GOT3 (cell line): Measurements from ENCODE around the gene PDXDC1.
"Not testable (repeated sequence)": the region's sequence is repeated elsewhere in the genome, so short reads cannot be mapped to it uniquely, and the experiment has no call there.

Experiments
- DNase-seq: peaks from one replicate; lab custom pipeline; 2025; ENCODE audit warnings: mixed read lengths; lab: John Stamatoyannopoulos, UW

Gene PDXDC1

GRCh38 chr16:15012941-15013340 is 38.1 kb downstream of the PDXDC1 start:
- DNase-seq = not testable (repeated sequence)

- not testable (repeated sequence) for DNase-seq
These were observed 40.8 kb downstream of the PDXDC1 start for GRCh38 chr16:15015671-15016070.

GRCh38 chr16:15016354-15016753 is 41.5 kb downstream of the PDXDC1 start:
- not testable (repeated sequence) for DNase-seq

- DNase-seq = not testable (repeated sequence)
These were observed 42.2 kb downstream of the PDXDC1 start for GRCh38 chr16:15016951-15017580.

GRCh38 chr16:15021429-15021828 is 46.6 kb downstream of the PDXDC1 start:
- not testable (repeated sequence) for DNase-seq

GRCh38 chr16:15022194-15022593 is 47.4 kb downstream of the PDXDC1 start:
- DNase-seq = not testable (repeated sequence)

GRCh38 chr16:15023381-15024077 is 48.7 kb downstream of the PDXDC1 start:
- not testable (repeated sequence) for DNase-seq

- DNase-seq = not testable (repeated sequence)
These were observed 50.0 kb downstream of the PDXDC1 start for GRCh38 chr16:15024858-15025199.

- DNase-seq = not testable (repeated sequence)
These were observed 50.6 kb downstream of the PDXDC1 start for GRCh38 chr16:15025234-15025951.

GRCh38 chr16:15027051-15027450 is 52.2 kb downstream of the PDXDC1 start:
- DNase-seq = not testable (repeated sequence)

GRCh38 chr16:15027503-15028344 is 52.9 kb downstream of the PDXDC1 start:
- not testable (repeated sequence) for DNase-seq

- DNase-seq = not testable (repeated sequence)
These were observed 53.5 kb downstream of the PDXDC1 start for GRCh38 chr16:15028345-15028715.

GRCh38 chr16:15028801-15029698 is 54.2 kb downstream of the PDXDC1 start:
- DNase-seq = not testable (repeated sequence)

GRCh38 chr16:15029749-15030148 is 54.9 kb downstream of the PDXDC1 start:
- not testable (repeated sequence) for DNase-seq

- no peak for DNase-seq
These were observed 56.4 kb downstream of the PDXDC1 start for GRCh38 chr16:15031179-15031578.

- DNase-seq = no peak
These were observed 56.8 kb downstream of the PDXDC1 start for GRCh38 chr16:15031586-15031985.

- no peak for DNase-seq
These were observed 57.9 kb downstream of the PDXDC1 start for GRCh38 chr16:15032547-15033308.

- DNase-seq = no peak
These were observed 58.5 kb downstream of the PDXDC1 start for GRCh38 chr16:15033309-15033707.

- no peak for DNase-seq
These were observed 59.7 kb downstream of the PDXDC1 start for GRCh38 chr16:15034266-15035162.
